Progenitor cell of endocrine pancreas (in vitro differentiated cells): Measurements from ENCODE around the gene NEMF. TPM values are rescaled to one million over a fixed set of nuclear protein-coding genes. Genes with fewer than 3 reads are reported as not detected.
A peak's percentile ranks its signal among the peaks of the same experiment; 100 is the strongest.
"Not testable (repeated sequence)": the region's sequence is repeated elsewhere in the genome, so short reads cannot be mapped to it uniquely, and the experiment has no call there.

Source experiments
- DNase-seq: peaks from one replicate; pipeline ENCODE4 v3.0.0; 2021; ENCODE audit warnings: low spot score; ENCODE audit not compliant: unreplicated experiment
- H3K27ac Mint-ChIP-seq: 2 replicates; pipeline ENCODE4 v1.8.0; 2021; ENCODE audit warnings: mild to moderate bottlenecking, moderate library complexity, mixed read lengths
- H3K27me3 Mint-ChIP-seq: 2 replicates; pipeline ENCODE4 v1.8.0; 2021; ENCODE audit warnings: mixed read lengths
- H3K36me3 Mint-ChIP-seq: 2 replicates; pipeline ENCODE4 v1.8.0; 2022; ENCODE audit warnings: mixed read lengths; ENCODE audit not compliant: insufficient read depth
- H3K4me1 Mint-ChIP-seq: 2 replicates; pipeline ENCODE4 v1.8.0; 2021; ENCODE audit warnings: low read depth, mixed read lengths
- H3K4me3 Mint-ChIP-seq: 2 replicates; pipeline ENCODE4 v1.8.0; 2021; ENCODE audit warnings: low read depth, mild to moderate bottlenecking, moderate library complexity, mixed read lengths
- H3K9me3 Mint-ChIP-seq: 2 replicates; pipeline ENCODE4 v1.8.0; 2021; ENCODE audit warnings: low read depth, mixed read lengths
- CTCF ChIP-seq: fragments of 200-600 bp; sonication (generic); IDR thresholded peaks from one replicate; pipeline ENCODE4 v1.5.0; 2021; ENCODE audit warnings: antibody characterized with exemption, mild to moderate bottlenecking; ENCODE audit not compliant: unreplicated experiment
- total RNA-seq: library from RNA; stranded (reverse); gene quantifications from 2 replicates; pipeline ENCODE4 v1.2.1, GENCODE V29; 2021

NEMF gene
- total RNA-seq, 1 donor from 2014 or later, result 86.1 TPM

GRCh38 chr14:49880267-49881064, 27.9 kb upstream of the NEMF start:
- Mint-ChIP-seq H3K4me3 (no peak overlapping the region), H3K27me3 (no peaks in the 10 kb centered on the region), H3K9me3 (no peaks in the 10 kb centered on the region), H3K36me3 (no peaks in the 10 kb centered on the region), H3K27ac (no peak overlapping the region), H3K4me1 (peaks cover 8% of the 10 kb centered on the region)
- no peak for TF ChIP-seq CTCF
- DNase-seq, result no peak

GRCh38 chr14:49879646-49880204, 27.1 kb upstream of the NEMF start:
- TF ChIP-seq CTCF, result peak; percentile 59
- no peaks in the 10 kb centered on the region for H3K36me3 Mint-ChIP-seq
- no peaks in the 10 kb centered on the region for H3K27me3 Mint-ChIP-seq
- H3K4me1 Mint-ChIP-seq, result peaks cover 8% of the 10 kb centered on the region
- DNase-seq, result no peak
- H3K27ac Mint-ChIP-seq, result no peak overlapping the region
- no peaks in the 10 kb centered on the region for H3K9me3 Mint-ChIP-seq
- H3K4me3 Mint-ChIP-seq, result no peak overlapping the region

- Mint-ChIP-seq H3K27me3 (no peaks in the 10 kb centered on the region), H3K36me3 (no peaks in the 10 kb centered on the region), H3K4me1 (peaks cover 8% of the 10 kb centered on the region), H3K4me3 (no peak overlapping the region), H3K9me3 (no peaks in the 10 kb centered on the region), H3K27ac (no peak overlapping the region)
- no peak for DNase-seq
- no peak for TF ChIP-seq CTCF
These were observed 24.1 kb upstream of the NEMF start for GRCh38 chr14:49876563-49877127.

GRCh38 chr14:49875640-49876198, 23.1 kb upstream of the NEMF start:
- no peaks in the 10 kb centered on the region for H3K36me3 Mint-ChIP-seq

GRCh38 chr14:49873548-49873947, 21.0 kb upstream of the NEMF start:
- H3K9me3 Mint-ChIP-seq, DNase-seq, H3K27me3 Mint-ChIP-seq, H3K4me3 Mint-ChIP-seq, H3K36me3 Mint-ChIP-seq, H3K27ac Mint-ChIP-seq, H3K4me1 Mint-ChIP-seq: not testable (repeated sequence)

More at GRCh38 chr14:49875640-49876198, 23.1 kb upstream of the NEMF start:
- peaks cover 6% of the 10 kb centered on the region for H3K4me1 Mint-ChIP-seq
- no peak overlapping the region for H3K27ac Mint-ChIP-seq
- no peak for DNase-seq
- no peak for TF ChIP-seq CTCF
- no peaks in the 10 kb centered on the region for H3K27me3 Mint-ChIP-seq
- H3K9me3 Mint-ChIP-seq, result no peaks in the 10 kb centered on the region
- H3K4me3 Mint-ChIP-seq, result no peak overlapping the region
